ENCODE data around the gene ELL. TPM values are rescaled to one million over a fixed set of nuclear protein-coding genes. Genes with fewer than 3 reads are reported as not detected.

Gene ELL
- total RNA-seq, 1 donor from 2014 or later: 15.5 TPM

- H3K4me1 Mint-ChIP-seq (ENCODE audit: low read depth): peaks cover 19% of the 10 kb centered on the region
- DNase-seq (ENCODE audit: low spot score, unreplicated experiment): no peak
- TF ChIP-seq, protein P1, sequence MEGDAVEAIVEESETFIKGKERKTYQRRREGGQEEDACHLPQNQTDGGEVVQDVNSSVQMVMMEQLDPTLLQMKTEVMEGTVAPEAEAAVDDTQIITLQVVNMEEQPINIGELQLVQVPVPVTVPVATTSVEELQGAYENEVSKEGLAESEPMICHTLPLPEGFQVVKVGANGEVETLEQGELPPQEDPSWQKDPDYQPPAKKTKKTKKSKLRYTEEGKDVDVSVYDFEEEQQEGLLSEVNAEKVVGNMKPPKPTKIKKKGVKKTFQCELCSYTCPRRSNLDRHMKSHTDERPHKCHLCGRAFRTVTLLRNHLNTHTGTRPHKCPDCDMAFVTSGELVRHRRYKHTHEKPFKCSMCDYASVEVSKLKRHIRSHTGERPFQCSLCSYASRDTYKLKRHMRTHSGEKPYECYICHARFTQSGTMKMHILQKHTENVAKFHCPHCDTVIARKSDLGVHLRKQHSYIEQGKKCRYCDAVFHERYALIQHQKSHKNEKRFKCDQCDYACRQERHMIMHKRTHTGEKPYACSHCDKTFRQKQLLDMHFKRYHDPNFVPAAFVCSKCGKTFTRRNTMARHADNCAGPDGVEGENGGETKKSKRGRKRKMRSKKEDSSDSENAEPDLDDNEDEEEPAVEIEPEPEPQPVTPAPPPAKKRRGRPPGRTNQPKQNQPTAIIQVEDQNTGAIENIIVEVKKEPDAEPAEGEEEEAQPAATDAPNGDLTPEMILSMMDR (IDR thresholded peaks at IDR 0.05; ENCODE audit: unreplicated experiment): no peak
- H3K36me3 Mint-ChIP-seq (ENCODE audit: insufficient read depth): no peaks in the 10 kb centered on the region
- H3K27me3 Mint-ChIP-seq: no peaks in the 10 kb centered on the region
- H3K9me3 Mint-ChIP-seq (ENCODE audit: low read depth): no peaks in the 10 kb centered on the region
- H3K27ac Mint-ChIP-seq: peak overlapping the region; percentile 93
- H3K4me3 Mint-ChIP-seq (ENCODE audit: low read depth): peak overlapping the region; percentile 21
Observed at GRCh38 chr19:18514800-18515682, 6.8 kb downstream of the ELL start.

DNA sequence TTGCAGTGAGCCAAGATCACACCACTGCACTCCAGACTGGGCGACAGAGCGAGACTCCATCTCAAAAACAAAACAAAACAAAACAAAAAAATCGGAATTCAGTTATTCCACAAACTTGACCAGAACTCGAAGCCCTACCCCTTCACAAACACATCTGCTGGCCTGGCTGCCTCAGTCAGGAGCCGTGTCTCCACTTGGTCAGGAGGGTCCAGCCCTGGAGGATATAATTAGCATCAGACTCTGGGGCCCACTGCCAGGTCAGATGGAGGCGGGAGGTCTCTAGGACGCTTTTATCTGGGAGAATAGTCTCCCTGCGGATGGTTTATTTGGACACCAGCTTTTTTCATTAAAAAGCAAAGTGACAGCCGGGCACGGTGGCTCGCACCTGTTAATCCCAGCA, 8.0 kb downstream of the ELL start:
- H3K9me3 Mint-ChIP-seq (ENCODE audit: low read depth): no peaks in the 10 kb centered on the region
- no peak for DNase-seq (ENCODE audit: low spot score, unreplicated experiment)
- no peak overlapping the region for H3K4me3 Mint-ChIP-seq (ENCODE audit: low read depth)
- H3K36me3 Mint-ChIP-seq (ENCODE audit: insufficient read depth): no peaks in the 10 kb centered on the region
- H3K4me1 Mint-ChIP-seq (ENCODE audit: low read depth): peaks cover 16% of the 10 kb centered on the region
- H3K27ac Mint-ChIP-seq: no peak overlapping the region
- TF ChIP-seq, protein P1 (IDR thresholded peaks at IDR 0.05; ENCODE audit: unreplicated experiment): no peak
- no peaks in the 10 kb centered on the region for H3K27me3 Mint-ChIP-seq

DNA sequence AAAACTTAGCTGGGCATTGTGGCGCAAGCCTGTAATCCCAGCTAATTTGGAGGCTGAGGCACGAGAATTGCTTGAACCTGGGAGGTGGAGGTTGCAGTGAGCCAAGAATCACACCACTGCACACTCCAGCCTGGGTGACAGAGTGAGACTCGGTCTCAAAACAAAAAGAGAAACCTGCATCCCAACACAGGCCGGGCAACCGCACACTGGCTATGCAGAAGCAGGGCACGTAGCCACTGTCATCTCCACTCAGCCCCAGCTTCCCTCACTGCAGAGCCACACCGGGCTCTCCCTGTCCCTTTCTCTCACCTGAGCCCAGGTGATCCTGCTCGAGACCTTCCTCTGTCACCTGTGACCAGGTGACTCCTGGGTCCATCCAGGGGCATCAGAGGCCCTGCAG, 11.7 kb downstream of the ELL start:
- Mint-ChIP-seq H3K27me3 (no peaks in the 10 kb centered on the region), H3K4me1 (ENCODE audit: low read depth) (peaks cover 27% of the 10 kb centered on the region), H3K36me3 (ENCODE audit: insufficient read depth) (no peaks in the 10 kb centered on the region), H3K27ac (peak overlapping the region; percentile 59), H3K9me3 (ENCODE audit: low read depth) (no peaks in the 10 kb centered on the region), H3K4me3 (ENCODE audit: low read depth) (no peak overlapping the region)
- TF ChIP-seq, protein P1 (IDR thresholded peaks at IDR 0.05; ENCODE audit: unreplicated experiment): no peak
- DNase-seq (ENCODE audit: low spot score, unreplicated experiment): no peak

DNA sequence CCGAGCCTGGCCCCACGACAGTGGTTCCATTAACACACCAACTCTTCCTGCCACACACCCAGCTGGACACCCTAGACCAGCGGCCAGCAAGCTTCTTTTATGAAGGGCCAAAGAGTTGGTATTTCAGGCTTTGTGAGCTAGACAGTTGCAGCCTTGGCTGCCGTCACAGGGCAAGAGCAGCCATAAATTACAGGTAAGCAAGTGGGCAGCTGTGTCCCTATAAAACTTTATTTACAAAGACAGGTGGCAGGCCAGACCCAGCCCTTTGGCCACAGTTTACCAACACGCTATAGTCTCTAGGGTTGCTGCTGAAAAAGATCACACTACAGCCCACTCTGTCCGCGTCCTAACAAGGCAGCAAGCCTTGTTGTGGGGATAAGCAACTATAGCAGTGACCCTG, 13.3 kb downstream of the ELL start:
- Mint-ChIP-seq H3K36me3 (ENCODE audit: insufficient read depth) (no peaks in the 10 kb centered on the region), H3K27ac (no peak overlapping the region), H3K9me3 (ENCODE audit: low read depth) (no peaks in the 10 kb centered on the region), H3K4me3 (ENCODE audit: low read depth) (no peak overlapping the region), H3K4me1 (ENCODE audit: low read depth) (peaks cover 34% of the 10 kb centered on the region), H3K27me3 (no peaks in the 10 kb centered on the region)
- TF ChIP-seq, protein P1 (IDR thresholded peaks at IDR 0.05; ENCODE audit: unreplicated experiment): no peak
- no peak for DNase-seq (ENCODE audit: low spot score, unreplicated experiment)

DNA sequence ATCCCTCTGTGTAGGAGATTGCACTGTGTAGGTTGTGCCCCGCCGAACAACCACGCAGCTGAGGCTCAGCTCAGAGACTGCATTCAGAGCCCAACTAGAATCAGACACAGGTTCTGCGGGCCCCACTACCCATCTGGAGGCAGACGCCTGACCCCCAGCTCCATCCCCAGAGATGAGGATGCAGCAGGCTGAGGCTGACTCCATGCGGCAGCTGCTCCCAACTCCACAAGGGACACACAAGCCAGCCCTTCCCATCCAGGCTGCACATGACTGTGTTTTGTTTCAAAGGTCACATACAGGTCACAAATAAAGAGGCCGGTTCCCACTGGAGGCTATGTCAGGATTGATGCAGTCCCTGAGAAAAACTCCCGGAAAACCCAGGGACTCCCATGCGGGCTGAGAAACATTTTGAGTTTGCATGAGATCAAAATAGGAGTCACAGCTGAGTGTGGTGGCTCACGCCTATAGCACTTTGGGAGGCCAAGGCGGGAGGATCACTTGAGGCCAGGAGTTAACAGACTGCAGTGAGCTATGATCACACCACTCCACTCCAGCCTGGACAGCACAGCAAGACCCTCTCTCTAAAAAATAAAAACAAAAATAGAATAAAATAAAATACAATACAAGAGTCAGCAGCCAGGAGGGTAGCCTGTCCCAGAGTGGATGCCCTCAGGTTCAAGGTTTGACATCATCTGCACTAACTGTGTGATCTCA, 14.0 kb downstream of the ELL start:
- H3K27ac Mint-ChIP-seq: peak overlapping the region; percentile 9
- no peaks in the 10 kb centered on the region for H3K9me3 Mint-ChIP-seq (ENCODE audit: low read depth)
- H3K4me1 Mint-ChIP-seq (ENCODE audit: low read depth): peaks cover 34% of the 10 kb centered on the region
- no peaks in the 10 kb centered on the region for H3K36me3 Mint-ChIP-seq (ENCODE audit: insufficient read depth)
- DNase-seq (ENCODE audit: low spot score, unreplicated experiment): no peak
- TF ChIP-seq, protein P1 (IDR thresholded peaks at IDR 0.05; ENCODE audit: unreplicated experiment): no peak
- no peak overlapping the region for H3K4me3 Mint-ChIP-seq (ENCODE audit: low read depth)
- H3K27me3 Mint-ChIP-seq: no peaks in the 10 kb centered on the region
